Esophagus squamous epithelium (tissue), 4 donors: ENCODE data around the gene KDM4C.

Source experiments
- CTCF ChIP-seq, 6 experiments: fragments of 450-650 bp in 4 of 6; fragments of 200-600 bp in 2 of 6; sonication (generic) in 2 of 6; IDR thresholded peaks; one replicate each; pipeline ENCODE4 v1.5.1; 2016 to 2019; ENCODE audit warnings: antibody characterized with exemption in 6 of 6, mild to moderate bottlenecking in 4 of 6, moderate library complexity in 4 of 6
- POLR2A ChIP-seq, 4 donors: fragments of 450-650 bp; IDR thresholded peaks; one replicate each; pipeline ENCODE4 v1.6.1; 2017; ENCODE audit warnings: antibody characterized with exemption in 4 of 4, mild to moderate bottlenecking in 4 of 4, moderate library complexity in 3 of 4

- TF ChIP-seq CTCF (IDR thresholded peaks at IDR 0.05) (no peak), POLR2A (IDR thresholded peaks at IDR 0.05) (no peak)
Measured at GRCh38 chr9:6870149-6870548, 112.4 kb downstream of the KDM4C start.
